Measurements from ENCODE around the gene SYNE3.
A peak's percentile ranks its signal among the peaks of the same experiment; 100 is the strongest.

SYNE3 gene

DNA sequence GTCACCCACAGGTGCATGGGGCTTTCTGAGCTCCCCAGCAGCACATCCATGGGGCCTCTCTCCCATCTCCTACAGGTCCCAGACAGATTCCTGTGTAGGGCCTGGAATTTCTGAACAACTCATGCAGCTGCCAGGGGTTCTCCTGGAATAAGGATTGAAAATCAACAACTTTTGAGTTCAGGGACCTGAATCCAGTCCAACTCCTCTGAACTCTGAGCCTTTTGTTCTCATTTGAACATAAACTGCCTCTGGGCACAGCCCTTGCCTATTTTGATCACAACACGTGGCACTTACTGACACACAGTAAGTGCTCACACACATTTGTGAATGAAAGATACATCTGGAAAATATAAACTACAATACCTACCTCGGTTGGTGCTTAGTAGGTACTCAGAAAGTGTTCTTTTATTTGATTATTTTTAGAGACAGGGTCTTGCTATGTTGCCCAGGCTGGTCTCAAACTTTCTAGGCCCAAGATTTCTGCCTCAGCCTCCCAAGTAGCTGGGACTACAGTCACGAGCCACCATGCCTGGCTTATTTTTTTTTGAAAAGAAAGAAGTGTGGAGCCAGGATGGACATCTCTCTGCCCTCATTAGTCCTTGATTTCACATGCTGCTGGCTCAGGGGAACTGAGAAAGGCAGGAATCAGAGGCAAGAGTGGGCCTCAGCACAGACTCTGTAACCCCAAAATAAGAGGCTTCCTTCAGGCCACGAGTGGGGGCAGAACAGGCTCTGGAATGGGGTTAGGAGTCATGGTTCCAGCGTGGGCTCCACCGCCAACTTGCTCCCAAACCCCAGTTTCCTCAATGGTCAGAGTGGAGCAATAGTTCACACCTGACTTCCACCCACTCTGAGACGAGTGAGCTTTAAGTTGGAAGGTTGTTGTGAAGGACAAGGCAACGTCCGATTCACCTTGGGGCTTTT lies 27.0 kb downstream of the SYNE3 start:
- DNase-seq (ENCODE audit: low read depth in 1 of 2, low spot score in 1 of 2), result no peak

DNA sequence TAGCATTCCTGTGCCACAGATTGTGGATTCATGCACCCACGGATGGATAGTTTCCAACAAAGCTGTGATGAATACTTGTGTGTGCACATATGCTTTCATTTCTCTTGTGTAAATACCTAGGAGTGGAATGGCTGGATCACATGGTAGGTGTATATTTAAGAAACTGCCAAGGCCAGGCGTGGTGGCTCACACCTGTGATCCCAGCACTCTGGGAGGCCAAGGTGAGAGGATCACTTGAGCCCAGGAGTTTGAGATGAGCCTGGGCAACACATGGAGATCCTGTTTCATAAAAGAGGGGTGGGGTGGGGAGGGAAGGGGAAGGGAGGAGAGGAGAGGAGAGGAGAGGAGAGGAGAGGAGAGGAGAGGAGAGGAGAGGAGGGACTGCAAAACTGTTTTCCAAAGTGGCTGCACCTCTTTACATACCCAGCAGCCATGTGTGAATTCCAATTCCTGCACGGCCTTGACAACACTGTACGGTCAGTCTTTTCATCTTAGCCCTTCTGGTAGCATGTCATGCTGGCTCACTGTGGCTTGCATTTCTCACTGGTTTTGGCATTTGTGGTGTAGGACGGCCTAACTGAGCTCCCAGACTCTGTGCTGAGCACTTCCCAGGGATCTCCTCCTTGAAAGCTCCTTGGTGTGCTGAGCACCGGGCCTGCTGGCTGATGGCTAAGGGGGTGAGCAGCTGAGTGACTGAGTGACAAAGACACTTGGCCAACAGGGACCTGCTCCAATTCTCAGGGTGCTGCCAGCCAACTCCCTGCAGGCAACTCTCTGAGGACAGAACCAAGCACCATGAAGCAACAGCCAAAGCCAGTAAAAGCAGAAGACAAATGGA lies 27.9 kb downstream of the SYNE3 start:
- DNase-seq (ENCODE audit: low read depth in 1 of 2, low spot score in 1 of 2), result no peak

DNA sequence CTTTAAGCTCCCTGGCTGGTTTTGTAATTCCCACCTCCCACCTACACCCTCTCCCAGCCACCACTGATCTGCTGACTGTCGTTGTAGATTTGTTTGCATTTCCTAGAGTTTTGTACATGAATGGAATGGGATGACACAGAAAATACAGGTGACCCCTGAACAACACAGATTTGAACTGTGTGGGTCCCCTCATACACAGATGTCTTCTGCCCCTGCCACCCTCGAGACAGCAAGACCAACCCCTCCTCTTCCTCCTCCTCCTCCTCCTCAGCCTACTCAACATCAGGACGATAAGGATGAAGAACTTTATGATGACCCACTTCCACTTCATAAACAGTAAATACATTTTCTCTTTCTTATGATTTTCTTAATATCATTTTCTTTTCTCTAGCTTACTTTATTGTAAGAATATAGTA lies 28.8 kb downstream of the SYNE3 start:
- DNase-seq (ENCODE audit: low read depth in 1 of 2, low spot score in 1 of 2), result no peak

DNA sequence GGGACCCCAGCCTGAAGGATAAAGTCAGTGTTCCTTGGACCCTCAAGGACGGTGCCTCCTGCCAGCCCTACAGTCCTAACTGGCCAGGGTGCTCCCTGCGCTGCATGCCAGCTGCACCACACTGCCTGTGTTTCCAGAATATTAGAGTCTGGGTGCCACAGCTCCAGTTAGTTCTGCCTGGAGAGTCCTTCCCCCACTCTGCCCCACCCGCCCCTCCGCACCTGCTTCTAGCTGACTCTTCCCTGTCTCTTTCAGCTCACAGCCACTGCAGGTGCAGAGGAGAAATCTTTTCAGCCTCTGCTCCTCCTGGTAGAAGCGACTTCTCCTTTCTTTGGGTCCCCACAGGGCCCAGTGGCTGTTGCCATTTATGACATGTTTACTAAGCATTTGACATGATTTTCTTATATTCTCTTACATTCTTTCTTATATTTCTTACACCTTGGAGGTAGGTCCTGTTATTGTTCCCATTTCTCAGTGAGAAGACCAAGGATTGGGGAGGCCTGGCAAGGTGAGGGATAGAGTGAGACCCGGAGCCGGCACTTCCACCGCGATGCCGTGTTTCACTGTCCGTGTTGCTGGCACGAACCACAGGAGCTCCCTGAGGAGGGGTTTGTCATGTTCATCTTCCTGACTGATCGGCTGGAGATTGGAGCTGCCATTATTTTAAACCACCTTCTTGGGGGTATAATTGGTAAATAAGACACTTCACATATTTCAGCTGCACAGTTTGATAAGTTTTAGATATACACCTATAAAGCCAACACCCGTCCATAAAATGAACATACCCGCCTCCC lies 29.4 kb downstream of the SYNE3 start:
- no peak for DNase-seq (ENCODE audit: low read depth in 1 of 2, low spot score in 1 of 2)

DNA sequence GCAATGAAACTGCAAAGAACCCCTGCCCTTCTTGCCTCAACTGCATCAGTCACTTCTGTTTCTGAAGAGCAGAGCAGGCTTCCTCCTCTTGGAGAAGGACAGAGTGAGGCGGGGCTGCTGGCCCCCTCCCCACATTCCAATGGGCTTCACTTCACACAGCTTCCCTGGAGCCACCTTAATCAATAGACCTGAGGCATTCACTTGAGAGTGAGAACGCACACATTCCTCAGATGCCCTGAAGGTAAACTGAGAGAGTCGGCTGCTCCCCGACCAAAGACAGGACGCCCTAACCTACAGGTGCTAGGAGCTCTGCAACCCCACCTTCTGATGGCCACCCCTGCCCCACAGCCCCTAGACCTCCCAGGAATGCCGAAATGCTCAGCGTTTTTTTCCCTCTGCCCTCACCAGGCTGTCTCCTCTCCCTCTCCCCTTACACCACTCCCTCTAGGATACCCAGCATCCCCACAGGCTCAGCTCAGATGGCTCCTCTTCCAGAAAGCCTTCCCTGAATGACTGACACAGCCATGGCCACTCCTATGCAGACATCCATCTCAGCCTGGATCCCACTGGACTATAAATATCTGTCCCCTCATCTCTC lies 31.1 kb downstream of the SYNE3 start:
- no peak for DNase-seq (ENCODE audit: low read depth in 1 of 2, low spot score in 1 of 2)

DNA sequence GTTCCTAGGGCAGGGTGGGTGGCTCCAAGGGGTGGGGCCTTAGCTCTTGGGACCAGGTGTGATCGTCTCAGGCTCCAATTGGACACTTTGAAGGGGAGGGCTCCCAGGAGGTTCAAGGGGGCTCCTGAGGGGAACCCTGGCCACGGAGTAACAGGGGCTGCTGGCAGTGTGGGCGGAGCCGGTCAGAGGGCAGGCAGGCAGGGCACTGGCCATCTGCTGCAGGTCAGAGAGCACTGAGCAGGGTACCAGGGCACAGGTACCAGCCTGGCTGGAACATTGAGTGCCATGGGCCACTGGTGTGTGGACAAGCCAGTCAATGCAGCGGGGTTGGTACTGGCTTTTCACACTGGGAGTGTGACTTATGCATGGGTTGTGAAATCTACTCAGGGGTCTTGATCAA lies 32.2 kb downstream of the SYNE3 start:
- DNase-seq (ENCODE audit: low read depth in 1 of 2, low spot score in 1 of 2), result no peak

DNA sequence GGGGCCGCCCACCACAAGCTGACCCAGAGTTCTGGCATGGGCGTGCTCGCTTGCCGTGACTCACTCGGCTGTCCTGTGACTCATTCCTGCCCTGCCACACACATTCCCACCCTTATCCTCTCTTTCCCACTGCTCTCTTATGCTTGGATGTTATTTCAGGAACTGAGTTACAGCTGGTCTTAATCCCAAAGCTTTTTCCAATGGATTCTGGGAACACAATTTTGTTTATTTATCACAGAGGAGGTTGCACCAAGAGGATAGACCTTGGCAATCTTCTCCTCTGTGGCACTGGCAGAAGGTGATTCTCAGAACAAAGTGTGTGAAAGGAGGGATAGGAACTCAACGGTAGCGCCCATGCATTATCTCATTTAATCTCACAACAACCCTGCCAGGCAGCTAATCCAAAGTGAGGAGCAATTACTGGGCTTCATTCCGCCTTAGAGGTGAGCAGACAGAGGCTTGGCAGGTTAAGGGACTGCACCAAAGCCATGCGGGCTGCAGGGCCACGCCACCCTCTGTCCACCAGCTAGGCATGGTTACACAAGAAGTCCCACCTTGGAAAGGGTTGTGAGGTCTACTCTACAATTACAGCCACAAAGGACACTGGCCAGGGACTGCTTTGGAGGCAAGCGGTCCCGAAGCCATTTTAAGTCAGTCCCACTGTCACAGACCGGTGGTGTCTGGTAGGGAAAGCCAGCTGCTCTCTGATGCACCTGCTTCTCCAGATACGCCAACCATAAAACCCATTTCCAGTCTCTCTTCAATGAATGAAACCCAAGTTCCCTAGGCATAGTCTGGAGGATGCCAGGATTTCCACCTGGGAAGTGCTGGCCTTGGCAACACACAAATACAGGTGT lies 32.9 kb downstream of the SYNE3 start:
- DNase-seq (ENCODE audit: low read depth in 1 of 2, low spot score in 1 of 2), result no peak

DNA sequence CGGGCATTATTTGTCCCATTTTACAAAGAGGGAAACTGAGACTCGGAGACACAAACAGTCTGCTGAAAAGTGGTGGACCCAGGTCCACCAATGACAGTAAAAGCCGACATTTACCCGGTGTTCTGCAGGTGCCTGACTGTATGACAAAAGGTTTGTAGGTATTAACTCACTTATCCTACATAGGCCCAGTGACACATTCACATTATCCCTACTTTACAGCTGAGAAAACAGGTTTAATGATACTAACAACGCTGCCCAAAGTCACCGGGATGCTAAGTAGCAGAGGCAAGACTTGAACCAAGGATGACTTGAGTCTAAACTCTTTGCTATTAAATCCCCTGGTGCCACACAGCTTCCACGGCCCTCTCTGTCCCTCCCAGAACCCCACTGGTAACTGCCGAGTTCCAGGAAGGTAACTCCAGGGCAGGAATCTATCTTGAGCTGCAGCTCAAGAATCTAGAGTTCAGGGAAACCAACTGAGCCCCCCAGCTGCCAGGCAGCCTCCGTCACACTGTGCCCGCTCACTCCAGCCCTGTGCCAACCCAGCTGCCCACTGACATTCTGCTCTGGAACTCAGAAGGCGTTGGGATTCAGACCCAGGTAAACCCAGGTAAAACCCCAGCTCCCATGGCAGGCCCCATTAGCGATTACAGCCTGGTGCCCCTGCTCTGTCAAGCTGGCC lies 33.7 kb downstream of the SYNE3 start:
- DNase-seq (ENCODE audit: low read depth in 1 of 2, low spot score in 1 of 2), result no peak

DNA sequence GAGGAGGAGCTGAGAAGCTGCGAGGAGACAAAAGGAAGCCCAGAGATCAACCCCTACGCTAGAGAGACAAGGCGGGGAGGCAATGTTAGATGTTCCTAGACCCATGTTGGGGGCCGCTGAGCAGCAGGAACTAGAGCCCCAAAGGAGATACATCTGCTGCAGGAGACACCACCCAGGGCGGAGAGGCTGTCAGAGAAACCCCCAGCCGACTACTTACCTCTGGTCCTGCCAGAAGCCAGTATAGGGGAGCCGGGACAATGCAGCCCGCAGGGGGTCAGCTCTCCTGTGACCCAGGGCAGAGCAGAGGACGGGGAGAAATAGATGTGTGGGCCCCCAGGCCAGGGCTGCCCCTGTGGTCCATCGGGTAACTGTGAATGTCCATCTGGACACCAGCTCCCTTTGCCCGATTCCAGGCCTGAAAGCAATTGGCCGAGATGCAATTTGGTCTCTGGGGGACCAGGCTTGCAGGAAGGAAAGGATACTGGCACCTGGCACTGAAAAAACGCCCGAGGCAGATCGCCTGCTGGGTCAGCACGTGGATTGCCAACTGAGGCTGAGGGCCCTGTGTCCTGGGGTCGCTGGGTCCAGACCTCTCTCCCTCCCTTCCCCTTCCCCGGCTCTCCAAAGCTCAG lies 34.9 kb downstream of the SYNE3 start:
- no peak for DNase-seq (ENCODE audit: low read depth in 1 of 2, low spot score in 1 of 2)

DNA sequence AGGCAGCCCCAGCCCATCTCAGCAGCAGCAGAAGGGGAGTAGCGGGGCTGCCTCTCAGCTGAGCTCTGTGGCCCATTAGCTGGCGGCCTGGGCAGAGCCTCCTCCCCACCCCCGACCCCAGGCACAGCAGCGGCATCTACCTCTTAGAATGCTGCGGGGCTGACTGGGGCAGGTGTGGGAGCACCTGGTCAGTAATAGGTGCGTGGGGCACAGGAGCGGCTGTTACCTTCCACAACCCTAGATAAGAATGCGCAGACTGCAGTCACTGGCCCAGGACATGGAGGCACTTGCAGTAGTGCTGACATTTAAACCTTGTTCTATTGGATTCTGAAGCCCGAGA lies 35.6 kb downstream of the SYNE3 start:
- no peak for DNase-seq (ENCODE audit: low read depth in 1 of 2, low spot score in 1 of 2)

DNA sequence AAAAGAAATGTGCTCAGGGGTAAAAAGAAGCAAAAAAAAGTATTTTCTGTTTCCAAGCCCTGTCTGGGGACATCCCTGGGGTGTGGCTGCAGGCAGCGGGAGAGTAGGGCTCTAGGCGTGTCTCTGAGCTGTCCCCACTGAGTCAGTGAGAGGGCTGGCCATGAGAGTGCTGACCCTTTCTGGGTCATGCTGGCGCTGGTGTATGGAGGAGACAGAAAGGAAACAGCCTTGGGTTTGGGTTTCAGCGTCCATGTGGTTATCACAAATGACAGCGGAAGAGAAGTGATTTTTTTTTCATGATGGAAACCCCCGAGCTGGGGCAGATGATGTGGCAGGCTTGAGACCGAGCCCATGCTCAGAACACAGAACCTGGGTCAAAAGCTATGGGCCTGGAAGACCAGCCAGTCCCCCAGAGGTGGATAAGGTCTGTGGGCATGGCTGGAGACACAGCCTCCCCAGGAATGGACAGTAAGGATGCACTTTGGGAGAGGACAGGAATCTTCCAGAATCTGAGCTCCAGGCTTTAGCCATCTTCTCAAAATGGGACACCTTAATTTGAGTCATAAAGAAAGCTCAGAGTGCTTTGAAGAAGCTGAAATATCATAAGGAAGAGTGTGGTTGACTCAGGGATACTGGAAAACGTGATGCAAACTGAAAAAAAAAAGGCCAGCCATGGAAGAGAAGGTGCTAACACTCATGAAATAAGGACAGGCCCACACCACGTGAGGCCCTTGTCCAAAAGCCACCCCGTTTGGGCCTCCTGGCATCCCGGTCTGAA lies 36.2 kb downstream of the SYNE3 start:
- DNase-seq (ENCODE audit: low read depth in 1 of 2, low spot score in 1 of 2), result peak in 1 of 2 donors; percentile 33

DNA sequence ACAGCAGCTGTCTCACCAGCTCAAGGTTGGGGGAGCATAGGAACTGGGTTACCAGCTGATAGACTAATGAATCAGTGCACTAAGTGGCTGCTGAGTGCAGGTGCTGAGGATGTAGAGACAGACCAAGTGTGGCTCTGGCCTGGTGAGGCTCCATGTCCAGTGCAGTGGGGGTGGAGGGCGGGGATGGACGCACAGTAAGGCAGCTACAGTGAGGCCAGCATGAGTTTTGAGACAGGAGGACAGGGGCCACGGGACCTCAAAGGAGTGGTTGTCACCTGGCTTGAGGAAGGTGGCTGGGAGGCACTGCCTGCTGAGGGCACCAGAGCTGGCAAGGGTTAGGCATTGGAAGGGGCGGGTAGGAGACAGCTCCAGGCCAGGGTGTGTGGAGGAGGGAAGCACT lies 37.0 kb downstream of the SYNE3 start:
- no peak for DNase-seq (ENCODE audit: low read depth in 1 of 2, low spot score in 1 of 2)

DNA sequence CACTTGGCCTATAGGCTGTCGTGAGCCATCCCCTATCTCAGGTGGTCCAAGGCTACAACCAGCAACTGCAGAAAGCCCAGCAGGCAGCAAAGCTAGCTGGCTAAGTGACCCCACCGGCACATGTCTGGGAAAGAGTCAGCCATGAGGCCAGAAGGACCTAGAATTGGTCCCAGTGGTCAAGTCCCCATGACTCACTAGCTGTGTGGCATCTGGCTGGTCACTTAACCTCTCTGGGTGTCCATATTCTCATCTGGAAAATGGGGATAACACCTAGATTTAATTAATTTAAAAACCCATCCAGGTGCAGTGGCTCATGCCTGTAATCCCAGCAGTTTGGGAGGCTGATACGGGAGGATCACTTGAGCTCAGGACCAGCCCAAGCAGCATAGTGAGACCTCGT lies 37.6 kb downstream of the SYNE3 start:
- DNase-seq (ENCODE audit: low read depth in 1 of 2, low spot score in 1 of 2), result no peak

DNA sequence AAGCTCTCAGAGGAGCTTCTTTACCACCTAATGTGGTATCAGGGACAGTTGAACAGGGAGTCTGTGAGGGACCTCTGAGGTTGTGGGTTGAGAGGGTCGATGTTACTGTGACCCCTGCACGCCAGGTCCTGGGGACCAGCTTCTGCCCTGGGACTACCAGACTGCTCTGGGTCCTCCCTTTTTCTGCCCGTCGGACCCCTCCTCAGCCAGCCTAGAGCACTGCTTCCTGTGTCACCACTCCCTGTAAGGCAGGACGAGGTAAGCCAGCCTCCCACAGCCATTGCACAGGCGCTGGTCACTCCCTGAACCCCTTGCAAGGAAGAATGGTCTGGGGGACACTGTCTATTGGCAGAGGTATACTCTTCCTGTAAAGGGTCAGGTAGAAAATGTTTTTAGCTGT lies 38.1 kb downstream of the SYNE3 start:
- DNase-seq (ENCODE audit: low read depth in 1 of 2, low spot score in 1 of 2), result no peak

DNA sequence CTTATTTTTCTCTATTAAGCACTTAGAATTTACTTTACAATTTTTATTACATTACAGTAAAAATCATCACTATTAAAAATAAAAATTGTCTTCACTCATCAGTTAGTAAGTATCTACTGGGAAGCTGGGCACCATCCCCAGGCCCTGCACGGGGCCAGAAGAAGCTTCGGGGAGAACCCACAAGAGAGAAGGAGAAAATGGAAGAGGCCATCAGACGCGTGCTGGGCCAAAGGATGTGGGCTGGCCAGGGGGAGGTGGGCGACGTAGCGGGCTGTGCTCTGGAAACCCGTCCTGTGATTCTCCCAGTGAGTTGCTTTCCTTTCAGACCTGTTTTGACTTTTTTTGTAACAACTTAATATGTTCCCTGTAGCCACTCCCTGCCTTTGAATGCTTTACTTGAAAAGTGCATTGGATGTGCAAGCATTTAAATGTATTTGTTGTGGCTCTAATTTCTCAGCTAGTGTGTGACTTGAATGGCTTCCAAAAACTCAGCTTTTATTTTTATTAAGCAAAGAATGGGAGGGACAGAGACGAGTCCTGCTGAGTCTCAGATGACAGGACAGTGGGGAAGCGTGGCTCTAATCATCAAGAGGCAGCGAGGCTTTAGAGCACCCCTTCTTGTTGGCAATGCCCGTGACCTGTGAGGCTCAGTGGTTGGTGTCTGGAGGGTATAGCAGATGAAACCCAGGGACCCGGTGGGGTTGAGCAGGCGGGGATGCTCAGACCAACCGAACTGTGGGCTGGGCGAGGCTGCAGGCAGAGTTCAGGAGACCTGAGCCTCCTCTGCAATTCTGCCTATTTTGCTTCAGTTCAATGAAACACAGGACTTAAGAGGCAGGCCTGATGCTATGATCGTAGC lies 38.8 kb downstream of the SYNE3 start:
- DNase-seq (ENCODE audit: low read depth in 1 of 2, low spot score in 1 of 2), result no peak

DNA sequence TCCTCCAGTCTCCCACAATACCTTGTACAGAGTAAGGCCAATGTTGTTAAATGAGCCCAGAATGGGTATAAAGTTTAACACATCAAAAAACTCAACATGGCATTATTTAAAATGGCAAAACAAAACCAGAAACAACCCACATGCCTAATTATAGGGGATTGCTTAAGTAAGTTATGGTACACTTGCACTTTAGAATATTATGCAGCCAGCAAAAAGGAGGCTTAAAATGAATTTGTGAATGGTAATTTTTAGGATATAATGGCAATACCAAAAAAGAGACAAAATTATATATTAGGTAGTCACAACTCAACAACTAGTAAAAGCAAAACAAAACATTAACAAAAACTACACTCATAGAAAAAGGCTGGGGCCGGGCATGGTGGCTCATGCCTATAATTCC lies 39.7 kb downstream of the SYNE3 start:
- DNase-seq (ENCODE audit: low read depth in 1 of 2, low spot score in 1 of 2), result no peak

DNA sequence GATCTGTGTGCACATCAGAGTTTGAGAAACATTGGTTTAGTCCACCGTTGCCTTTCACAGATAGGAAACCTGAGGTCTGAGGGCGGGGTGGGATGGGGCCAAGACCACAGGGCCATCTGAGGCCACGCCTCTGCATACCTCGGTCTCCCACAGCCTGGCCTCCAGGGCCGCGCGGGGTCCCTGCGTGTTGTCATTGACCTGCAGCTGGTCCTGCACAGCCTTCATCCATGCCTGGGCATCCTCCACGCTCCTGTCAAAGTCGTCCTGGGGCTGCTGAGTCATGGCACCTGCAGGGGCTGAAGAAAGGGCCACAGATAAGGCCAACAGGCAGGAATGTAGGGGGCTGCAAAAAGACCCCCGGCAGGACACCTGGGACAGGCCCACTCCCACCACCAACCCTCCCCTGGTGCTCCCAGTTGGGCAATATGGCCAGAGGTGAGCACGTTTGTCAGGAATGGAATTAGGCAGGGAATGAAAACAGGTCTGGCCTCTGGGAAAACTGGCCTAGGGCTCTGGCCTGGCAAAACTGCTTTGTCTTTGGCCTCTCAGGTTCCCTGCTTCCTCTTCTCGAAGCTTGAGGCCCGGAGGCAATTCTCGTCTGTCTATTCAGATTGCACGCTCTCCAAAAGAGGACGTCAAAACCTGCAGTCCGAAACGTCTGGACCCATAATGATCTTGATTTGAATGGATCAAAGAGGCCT lies 40.8 kb downstream of the SYNE3 start:
- no peak for DNase-seq (ENCODE audit: low read depth in 1 of 2, low spot score in 1 of 2)

Measured in activated T-helper 1 cell treated with anti-CD3 and anti-CD28 coated beads, Interleukin-2, amount 50 U/mL, for 16 hours (primary cell).